Panc1 (cell line): ENCODE data around the gene LRRC31. TPM values are rescaled to one million over a fixed set of nuclear protein-coding genes. Genes with fewer than 3 reads are reported as not detected.

Experiments
- ATAC-seq: fragments of 200-7000 bp; cut with Tn5 transposase; 2 replicates; pipeline ENCODE4 v1.9.1; 2020; ENCODE audit warnings: mild to moderate bottlenecking, moderate library complexity
- BruUV-seq: library from RNA; stranded (reverse); fragments of 400-500 nt; replicated peaks from 2 replicates; lab custom pipeline; 2021; lab: Mats Ljungman, UMichigan
- CTCF ChIA-PET: fragments of 300-600 bp; sonication (Branson Sonifier 250); formaldehyde crosslinking; loops from one replicate; lab custom pipeline; 2022; ENCODE audit warnings: antibody characterized with exemption; lab: Charles Lee
- POLR2A ChIA-PET: fragments of 300-600 bp; sonication (Branson Sonifier 250); formaldehyde crosslinking; loops from one replicate; lab custom pipeline; 2022; ENCODE audit warnings: antibody characterized with exemption; lab: Charles Lee
- DNase-seq: peaks from one replicate; pipeline ENCODE4 v3.0.0-alpha.2; 2010; ENCODE audit warnings: low read depth, low spot score
- H3K27ac ChIP-seq: 2 replicates; pipeline ENCODE4 v1.5.1; 2011; ENCODE audit warnings: mild to moderate bottlenecking, low read length, inconsistent platforms
- H3K27me3 ChIP-seq: fragments of 200-500 bp; sonication (Bioruptor generic); 2 replicates; pipeline ENCODE4 v1.6.0; 2014; ENCODE audit warnings: low read length, inconsistent platforms; ENCODE audit not compliant: control insufficient read depth, insufficient read depth
- H3K36me3 ChIP-seq: fragments of 200-500 bp; sonication (Bioruptor generic); 2 replicates; pipeline ENCODE4 v1.5.1; 2014; ENCODE audit warnings: inconsistent platforms, mild to moderate bottlenecking, low read length, moderate library complexity; ENCODE audit not compliant: control insufficient read depth, insufficient read depth
- H3K4me1 ChIP-seq: 2 replicates; pipeline ENCODE4 v1.5.1; 2011; ENCODE audit warnings: inconsistent platforms, mild to moderate bottlenecking, low read length, moderate library complexity; ENCODE audit not compliant: control insufficient read depth, insufficient read depth
- H3K4me3 ChIP-seq, 2 experiments: 2 replicates each; pipeline ENCODE4 v1.5.1; 2011 to 2012; ENCODE audit warnings: low read depth in 2 of 2, low read length in 2 of 2, mild to moderate bottlenecking in 2 of 2, inconsistent platforms in 1 of 2, moderate library complexity in 1 of 2
- H3K9me3 ChIP-seq: fragments of 200-500 bp; sonication (Bioruptor generic); 2 replicates; pipeline ENCODE4 v1.5.1; 2014; ENCODE audit warnings: low read depth, mild to moderate bottlenecking, inconsistent platforms, low read length, moderate library complexity; ENCODE audit not compliant: control insufficient read depth, insufficient read depth
- POLR2AphosphoS5 ChIP-seq: IDR thresholded peaks from 2 replicates; pipeline ENCODE4 v1.6.1; 2012; ENCODE audit warnings: mild to moderate bottlenecking, low read depth, low read length, moderate library complexity
- SIN3A ChIP-seq: IDR thresholded peaks from 2 replicates; pipeline ENCODE4 v1.6.1; 2012; ENCODE audit warnings: low read depth, mild to moderate bottlenecking, low read length, moderate library complexity, borderline replicate concordance; ENCODE audit not compliant: insufficient read depth
- TCF7L2 ChIP-seq: IDR thresholded peaks from 2 replicates; pipeline ENCODE4 v1.6.1; 2011; ENCODE audit warnings: mild to moderate bottlenecking, low read depth, low read length, inconsistent platforms
- in situ Hi-C: cut with HindIII; loops from 2 replicates; pipeline ENCODE4 v1.10.0; 2016; ENCODE audit warnings: low sequenced_read_pairs, low pct_unique_long_range_greater_than_20kb
- intact Hi-C: fragments of 100-400 bp; cut with micrococcal nuclease; formaldehyde crosslinking; loops from one replicate; pipeline ENCODE4 v1.10.0; 2022; ENCODE audit not compliant: unreplicated experiment
- total RNA-seq: library from RNA; stranded (reverse); gene quantifications from one replicate; pipeline ENCODE4 v1.2.1, GENCODE V29; 2021; ENCODE audit not compliant: unreplicated experiment
- TF ChIP-seq, protein P1 (sequence below): fragments of 450-650 bp; IDR thresholded peaks from 2 replicates; pipeline ENCODE4 v1.5.1; 2017; ENCODE audit warnings: mild to moderate bottlenecking
- TF ChIP-seq, protein P2 (sequence below), 2 experiments: IDR thresholded peaks; 2 replicates each; pipeline ENCODE4 v1.6.1; 2011 to 2012; ENCODE audit warnings: low read depth in 2 of 2, control low read depth in 1 of 2, low read length in 1 of 2, mild to moderate bottlenecking in 1 of 2, moderate library complexity in 1 of 2; ENCODE audit not compliant: insufficient read depth in 1 of 2

Gene LRRC31
- total RNA-seq, 1 experiment from 2014 or later = not detected

DNA sequence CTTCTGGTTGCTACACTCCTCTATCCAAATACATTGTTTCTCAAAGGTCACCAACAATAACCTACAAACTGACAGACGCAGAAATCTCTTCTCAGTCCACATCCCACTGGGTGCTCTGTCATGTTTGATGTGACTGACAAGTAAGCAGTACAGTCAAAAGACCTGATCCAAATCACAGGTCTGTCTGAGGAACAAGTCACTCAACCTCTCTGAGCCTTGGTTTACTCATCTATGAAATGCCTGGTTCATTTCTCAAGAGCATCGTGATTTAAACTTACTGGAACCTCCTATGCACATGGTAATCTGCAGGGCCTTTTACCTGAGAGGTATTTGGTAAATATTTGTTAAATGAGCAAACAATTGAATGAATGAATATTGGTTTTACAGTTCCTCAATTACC is 5.5 kb downstream of the LRRC31 start:
- DNase-seq = no peak
- CTCF ChIA-PET = interaction anchor here (0.6 kb wide), 1 partner anchor 30 kb away, joined by 4 read pairs; no protein-coding TSS in a partner anchor
- BruUV-seq = no TSS peak
- Histone ChIP-seq H3K4me1 (no peaks in the 10 kb centered on the region), H3K27ac (no peak overlapping the region), H3K4me3 (no peak overlapping the region), H3K36me3 (no peaks in the 10 kb centered on the region), H3K9me3 (no peaks in the 10 kb centered on the region), H3K27me3 (peaks cover 6% of the 10 kb centered on the region)
- TF ChIP-seq POLR2AphosphoS5 = no peak
- TF ChIP-seq TCF7L2 = no peak
- TF ChIP-seq, protein P1, sequence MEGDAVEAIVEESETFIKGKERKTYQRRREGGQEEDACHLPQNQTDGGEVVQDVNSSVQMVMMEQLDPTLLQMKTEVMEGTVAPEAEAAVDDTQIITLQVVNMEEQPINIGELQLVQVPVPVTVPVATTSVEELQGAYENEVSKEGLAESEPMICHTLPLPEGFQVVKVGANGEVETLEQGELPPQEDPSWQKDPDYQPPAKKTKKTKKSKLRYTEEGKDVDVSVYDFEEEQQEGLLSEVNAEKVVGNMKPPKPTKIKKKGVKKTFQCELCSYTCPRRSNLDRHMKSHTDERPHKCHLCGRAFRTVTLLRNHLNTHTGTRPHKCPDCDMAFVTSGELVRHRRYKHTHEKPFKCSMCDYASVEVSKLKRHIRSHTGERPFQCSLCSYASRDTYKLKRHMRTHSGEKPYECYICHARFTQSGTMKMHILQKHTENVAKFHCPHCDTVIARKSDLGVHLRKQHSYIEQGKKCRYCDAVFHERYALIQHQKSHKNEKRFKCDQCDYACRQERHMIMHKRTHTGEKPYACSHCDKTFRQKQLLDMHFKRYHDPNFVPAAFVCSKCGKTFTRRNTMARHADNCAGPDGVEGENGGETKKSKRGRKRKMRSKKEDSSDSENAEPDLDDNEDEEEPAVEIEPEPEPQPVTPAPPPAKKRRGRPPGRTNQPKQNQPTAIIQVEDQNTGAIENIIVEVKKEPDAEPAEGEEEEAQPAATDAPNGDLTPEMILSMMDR = no peak
- TF ChIP-seq, protein P2, sequence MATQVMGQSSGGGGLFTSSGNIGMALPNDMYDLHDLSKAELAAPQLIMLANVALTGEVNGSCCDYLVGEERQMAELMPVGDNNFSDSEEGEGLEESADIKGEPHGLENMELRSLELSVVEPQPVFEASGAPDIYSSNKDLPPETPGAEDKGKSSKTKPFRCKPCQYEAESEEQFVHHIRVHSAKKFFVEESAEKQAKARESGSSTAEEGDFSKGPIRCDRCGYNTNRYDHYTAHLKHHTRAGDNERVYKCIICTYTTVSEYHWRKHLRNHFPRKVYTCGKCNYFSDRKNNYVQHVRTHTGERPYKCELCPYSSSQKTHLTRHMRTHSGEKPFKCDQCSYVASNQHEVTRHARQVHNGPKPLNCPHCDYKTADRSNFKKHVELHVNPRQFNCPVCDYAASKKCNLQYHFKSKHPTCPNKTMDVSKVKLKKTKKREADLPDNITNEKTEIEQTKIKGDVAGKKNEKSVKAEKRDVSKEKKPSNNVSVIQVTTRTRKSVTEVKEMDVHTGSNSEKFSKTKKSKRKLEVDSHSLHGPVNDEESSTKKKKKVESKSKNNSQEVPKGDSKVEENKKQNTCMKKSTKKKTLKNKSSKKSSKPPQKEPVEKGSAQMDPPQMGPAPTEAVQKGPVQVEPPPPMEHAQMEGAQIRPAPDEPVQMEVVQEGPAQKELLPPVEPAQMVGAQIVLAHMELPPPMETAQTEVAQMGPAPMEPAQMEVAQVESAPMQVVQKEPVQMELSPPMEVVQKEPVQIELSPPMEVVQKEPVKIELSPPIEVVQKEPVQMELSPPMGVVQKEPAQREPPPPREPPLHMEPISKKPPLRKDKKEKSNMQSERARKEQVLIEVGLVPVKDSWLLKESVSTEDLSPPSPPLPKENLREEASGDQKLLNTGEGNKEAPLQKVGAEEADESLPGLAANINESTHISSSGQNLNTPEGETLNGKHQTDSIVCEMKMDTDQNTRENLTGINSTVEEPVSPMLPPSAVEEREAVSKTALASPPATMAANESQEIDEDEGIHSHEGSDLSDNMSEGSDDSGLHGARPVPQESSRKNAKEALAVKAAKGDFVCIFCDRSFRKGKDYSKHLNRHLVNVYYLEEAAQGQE (IDR thresholded peaks at IDR 0.05; ENCODE audit: insufficient read depth in 1 of 2, low read depth in 2 of 2, low read length in 1 of 2) = no peak
- no peak for TF ChIP-seq SIN3A
- in situ Hi-C loops = no loop called here
- POLR2A ChIA-PET = no interaction called here
- no peak for ATAC-seq
- intact Hi-C loops = loop anchor here (5.0 kb wide), 1 partner anchor 173 kb away; the partner anchor contains the start of gene GPR160

DNA sequence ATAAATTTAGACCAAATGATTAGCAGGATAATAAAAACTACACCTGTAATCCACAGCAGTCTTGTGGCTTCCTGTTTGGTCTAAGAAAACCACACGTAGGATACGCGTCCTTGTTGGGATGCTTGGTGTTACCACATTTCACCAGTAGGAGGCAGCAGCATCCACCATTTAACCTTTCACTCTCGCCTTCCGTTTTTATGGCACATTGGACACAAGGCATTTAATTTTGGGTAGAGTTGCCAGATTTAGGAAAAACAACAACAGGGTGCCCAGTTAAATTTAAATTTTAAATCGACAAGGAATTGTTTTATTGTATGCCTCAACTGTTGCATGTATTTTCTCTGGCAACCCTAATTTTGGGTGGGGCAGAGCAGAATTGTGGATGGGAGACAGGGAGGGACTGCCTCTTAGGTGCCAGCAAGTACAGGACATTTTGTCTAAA is 6.3 kb downstream of the LRRC31 start:
- no peaks in the 10 kb centered on the region for H3K36me3 ChIP-seq
- in situ Hi-C loops = no loop called here
- peak; percentile 82 for ATAC-seq
- H3K9me3 ChIP-seq = no peaks in the 10 kb centered on the region
- intact Hi-C loops = loop anchor here (2.0 to 5.0 kb wide), 2 partner anchors 103 to 174 kb away; partner anchors contain the start of genes GPR160 and SEC62
- BruUV-seq = no TSS peak
- DNase-seq = peak; percentile 61
- no peak overlapping the region for H3K4me3 ChIP-seq
- TF ChIP-seq, protein P2 (IDR thresholded peaks at IDR 0.05; ENCODE audit: insufficient read depth in 1 of 2, low read depth in 2 of 2, low read length in 1 of 2) = no peak
- TF ChIP-seq SIN3A (no peak), POLR2AphosphoS5 (no peak), TCF7L2 (no peak)
- TF ChIP-seq, protein P1 = peak; percentile 97
- CTCF ChIA-PET = interaction anchor here (0.6 kb wide), 1 partner anchor 87 kb away, joined by 5 read pairs; no protein-coding TSS in a partner anchor
- POLR2A ChIA-PET = no interaction called here
- no peaks in the 10 kb centered on the region for H3K4me1 ChIP-seq
- peaks cover 6% of the 10 kb centered on the region for H3K27me3 ChIP-seq
- H3K27ac ChIP-seq = no peak overlapping the region
